SK-N-SH (cell line): ENCODE results near the gene TSHZ3.

Experiments
- CTCF ChIP-seq: fragments of 200-600 bp; sonication (generic); IDR thresholded peaks from 2 replicates; pipeline ENCODE4 v1.6.1; 2017; ENCODE audit warnings: antibody characterized with exemption, mild to moderate bottlenecking, moderate library complexity
- FOXJ3 ChIP-seq: sonication (generic); formaldehyde crosslinking; IDR thresholded peaks from 2 replicates; pipeline ENCODE4 v1.5.1; 2020; ENCODE audit warnings: mild to moderate bottlenecking, missing genetic modification reagents
- FOXM1 ChIP-seq: IDR thresholded peaks from 2 replicates; pipeline ENCODE4 v1.4.0; 2012; ENCODE audit warnings: low read depth, mild to moderate bottlenecking
- GABPA ChIP-seq: IDR thresholded peaks from 2 replicates; pipeline ENCODE4 v1.4.0; 2012; ENCODE audit warnings: low read depth, mild to moderate bottlenecking
- JUND ChIP-seq: IDR thresholded peaks from 2 replicates; pipeline ENCODE4 v1.4.0; 2012
- MXI1 ChIP-seq: IDR thresholded peaks from 2 replicates; pipeline ENCODE4 v1.6.1; 2012; ENCODE audit warnings: mild to moderate bottlenecking, low read depth, low read length, improper control_type of control experiment
- REST ChIP-seq: IDR thresholded peaks from 2 replicates; pipeline ENCODE4 v1.6.1; 2012; ENCODE audit warnings: mild to moderate bottlenecking, low read depth, low read length, moderate library complexity
- TAF1 ChIP-seq: IDR thresholded peaks from 2 replicates; pipeline ENCODE4 v1.6.1; 2012; ENCODE audit warnings: low read depth, mild to moderate bottlenecking, low read length, moderate library complexity, borderline replicate concordance

DNA sequence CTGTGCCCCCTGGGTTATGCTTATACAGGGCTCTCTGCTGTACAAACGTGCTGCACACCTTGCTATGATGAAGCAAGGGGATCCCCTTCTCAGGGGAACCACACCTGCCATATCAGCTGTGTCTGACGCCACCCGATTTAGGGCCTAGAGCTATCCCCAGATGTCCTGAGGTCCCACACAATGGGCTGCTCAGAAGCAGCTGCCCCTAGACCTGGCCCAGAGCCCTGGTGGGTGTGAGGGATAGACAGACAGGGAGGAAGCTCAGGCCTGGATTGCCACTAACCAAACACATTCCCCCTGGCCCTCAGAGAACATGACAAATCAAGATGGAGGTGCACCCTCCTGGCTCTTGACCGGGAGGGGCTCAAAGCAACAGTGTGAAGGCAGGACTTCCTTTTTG lies 59.3 kb downstream of the TSHZ3 start:
- TF ChIP-seq CTCF (no peak), GABPA (no peak), FOXJ3 (CRISPR knock-in tag) (no peak), TAF1 (no peak), FOXM1 (no peak), REST (no peak), JUND (no peak), MXI1 (no peak)
